C4-2B (cell line): ENCODE results near the gene KHDC1.
"Not testable (repeated sequence)": the region's sequence is repeated elsewhere in the genome, so short reads cannot be mapped to it uniquely, and the experiment has no call there.

Source experiments
- H3K27ac ChIP-seq: fragments of 450-650 bp; 2 replicates; pipeline ENCODE4 v1.5.1; 2017
- ZFX ChIP-seq: fragments of 450-650 bp; IDR thresholded peaks from 2 replicates; pipeline ENCODE4 v1.6.1; 2017
- TF ChIP-seq, protein P1 (sequence below): fragments of 450-650 bp; conservative IDR thresholded peaks from 2 replicates; pipeline ENCODE4 v1.5.1; 2017; ENCODE audit warnings: mild to moderate bottlenecking

Gene KHDC1

DNA sequence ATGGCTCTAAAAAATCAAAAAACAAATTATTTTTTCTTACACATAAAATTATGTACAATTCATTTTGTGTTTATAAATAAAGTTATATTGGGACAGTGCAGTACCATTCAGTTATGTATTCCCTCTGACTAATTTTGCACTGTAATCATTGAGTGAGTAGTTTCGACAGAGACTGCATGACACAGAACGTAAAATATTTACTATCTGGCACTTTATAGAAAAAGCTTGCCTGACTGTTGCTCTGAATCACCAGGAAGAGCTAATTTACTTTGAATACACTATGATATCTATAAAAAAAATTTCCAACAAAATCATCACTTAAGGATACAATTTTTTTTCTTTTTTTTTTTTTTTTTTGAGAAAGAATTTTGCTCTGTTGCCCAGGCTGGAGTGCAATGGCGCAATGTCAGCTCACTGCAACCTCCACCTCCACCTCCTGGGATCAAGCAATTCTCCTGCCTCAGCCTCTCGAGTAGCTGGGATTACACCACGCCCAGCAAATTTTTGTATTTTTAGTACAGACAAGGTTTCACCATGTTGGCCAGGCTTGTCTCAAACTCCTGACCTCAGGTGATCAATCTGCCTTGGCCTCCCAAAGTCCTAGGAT, 26.7 kb downstream of the KHDC1 start:
- TF ChIP-seq ZFX, result no peak
- TF ChIP-seq, protein P1, sequence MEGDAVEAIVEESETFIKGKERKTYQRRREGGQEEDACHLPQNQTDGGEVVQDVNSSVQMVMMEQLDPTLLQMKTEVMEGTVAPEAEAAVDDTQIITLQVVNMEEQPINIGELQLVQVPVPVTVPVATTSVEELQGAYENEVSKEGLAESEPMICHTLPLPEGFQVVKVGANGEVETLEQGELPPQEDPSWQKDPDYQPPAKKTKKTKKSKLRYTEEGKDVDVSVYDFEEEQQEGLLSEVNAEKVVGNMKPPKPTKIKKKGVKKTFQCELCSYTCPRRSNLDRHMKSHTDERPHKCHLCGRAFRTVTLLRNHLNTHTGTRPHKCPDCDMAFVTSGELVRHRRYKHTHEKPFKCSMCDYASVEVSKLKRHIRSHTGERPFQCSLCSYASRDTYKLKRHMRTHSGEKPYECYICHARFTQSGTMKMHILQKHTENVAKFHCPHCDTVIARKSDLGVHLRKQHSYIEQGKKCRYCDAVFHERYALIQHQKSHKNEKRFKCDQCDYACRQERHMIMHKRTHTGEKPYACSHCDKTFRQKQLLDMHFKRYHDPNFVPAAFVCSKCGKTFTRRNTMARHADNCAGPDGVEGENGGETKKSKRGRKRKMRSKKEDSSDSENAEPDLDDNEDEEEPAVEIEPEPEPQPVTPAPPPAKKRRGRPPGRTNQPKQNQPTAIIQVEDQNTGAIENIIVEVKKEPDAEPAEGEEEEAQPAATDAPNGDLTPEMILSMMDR, result no peak
- no peak overlapping the region for H3K27ac ChIP-seq

- TF ChIP-seq, protein P1, result no peak
- TF ChIP-seq ZFX, result no peak
- no peak overlapping the region for H3K27ac ChIP-seq
These were observed 28.3 kb downstream of the KHDC1 start for GRCh38 chr6:73234733-73235132.

DNA sequence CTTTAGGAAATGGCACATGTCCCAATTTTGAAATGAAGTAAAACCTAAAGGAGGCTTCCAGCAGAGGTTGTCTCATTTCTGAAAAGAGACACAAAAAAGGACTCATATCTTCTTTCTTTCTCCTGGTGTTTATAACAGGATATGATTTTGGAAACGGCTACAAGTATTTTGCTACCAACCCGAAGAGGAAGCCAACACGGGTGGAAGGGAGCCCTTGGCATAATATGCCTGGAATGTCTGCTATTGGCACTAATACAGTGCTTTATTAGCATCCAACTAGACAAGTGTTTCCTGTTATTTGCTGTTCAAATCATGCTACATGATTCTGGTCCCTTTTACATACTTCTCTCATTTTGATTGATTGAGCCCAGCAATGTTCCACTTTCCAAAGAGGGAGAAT, 29.0 kb downstream of the KHDC1 start:
- not testable (repeated sequence) for H3K27ac ChIP-seq

DNA sequence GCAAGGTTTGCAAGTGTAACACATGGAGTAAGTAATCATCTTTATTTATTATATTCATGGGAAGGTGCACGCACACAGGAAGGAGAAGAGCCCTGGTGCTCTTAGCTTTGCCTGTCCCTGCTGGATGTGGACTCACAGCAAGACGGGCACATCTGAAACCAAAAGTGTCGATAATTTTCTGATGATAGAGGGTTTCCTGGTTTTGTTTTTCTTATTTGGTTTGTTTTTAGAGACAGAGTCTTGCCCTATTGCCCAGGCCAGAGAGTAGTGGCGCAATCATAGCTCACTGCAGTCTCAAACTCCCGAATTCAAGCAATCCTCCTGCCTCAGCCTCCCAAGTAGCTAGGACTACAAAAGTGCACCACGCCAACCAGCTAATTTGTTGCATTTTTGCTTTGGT, 29.9 kb downstream of the KHDC1 start:
- H3K27ac ChIP-seq, result no peak overlapping the region
- TF ChIP-seq, protein P1, result no peak
- TF ChIP-seq ZFX, result no peak

- no peak for TF ChIP-seq ZFX
- TF ChIP-seq, protein P1, result no peak
- no peak overlapping the region for H3K27ac ChIP-seq
These were observed 31.0 kb downstream of the KHDC1 start for GRCh38 chr6:73231986-73232391.

DNA sequence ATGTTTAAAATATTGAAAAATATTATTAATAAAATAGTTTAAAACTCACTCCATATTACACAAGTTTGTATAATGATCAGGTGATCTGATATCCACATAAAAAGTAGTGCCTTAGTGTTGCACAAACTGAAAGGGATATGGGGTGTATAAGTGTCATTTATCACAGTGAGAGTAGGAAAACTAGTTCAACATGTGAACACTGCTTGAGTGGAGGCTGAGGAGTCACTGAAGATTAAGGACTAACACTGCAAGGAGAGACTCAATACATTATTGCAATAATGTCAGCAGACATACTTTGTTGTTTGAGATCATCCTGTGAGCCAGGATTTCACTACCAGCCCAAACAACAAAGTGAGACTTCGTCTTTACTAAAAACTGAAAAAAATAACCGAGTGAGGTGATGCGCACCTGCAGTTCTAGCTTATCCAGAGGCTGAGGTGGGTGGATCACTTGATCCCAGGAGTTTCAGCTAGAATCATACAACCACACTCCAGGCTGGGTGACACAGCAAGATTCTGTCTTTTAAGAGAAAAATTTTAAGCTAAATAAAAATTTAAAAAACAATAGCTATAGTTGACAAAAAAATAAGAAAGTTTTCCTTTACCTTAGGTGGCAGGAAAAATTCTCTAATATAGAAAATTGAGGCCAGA, 35.3 kb downstream of the KHDC1 start:
- TF ChIP-seq, protein P1, result no peak
- no peak for TF ChIP-seq ZFX
- no peak overlapping the region for H3K27ac ChIP-seq

GRCh38 chr6:73225396-73225795, 37.6 kb downstream of the KHDC1 start, which contains the start of gene KHDC1L:
Gene KHDC1L, minus strand, starts transcription at chr6:73225496. Its CDS starts 88 bp downstream, at chr6:73225408.
- no peak within 1 kb of the TSS for H3K27ac ChIP-seq
- TF ChIP-seq, protein P1, result no peak
- no peak for TF ChIP-seq ZFX

DNA sequence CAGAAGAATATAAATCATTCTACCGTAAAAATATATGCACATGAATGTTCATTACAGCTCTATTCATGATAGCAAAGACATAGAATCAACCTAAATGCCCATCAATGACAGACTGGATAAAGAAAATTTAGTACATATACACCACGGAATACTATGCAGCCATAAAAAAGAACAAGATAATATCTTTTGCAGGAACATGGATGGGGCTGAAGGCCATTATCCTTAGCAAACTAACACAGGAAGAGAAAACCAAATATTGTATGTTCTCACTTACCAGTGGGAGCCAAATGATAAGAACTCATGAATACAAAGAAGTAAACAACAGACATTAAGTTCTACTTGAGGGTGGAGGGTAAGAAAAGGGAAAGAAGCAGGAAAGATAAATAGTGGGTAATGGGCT, 46.1 kb downstream of the KHDC1 start:
- TF ChIP-seq, protein P1, result no peak
- TF ChIP-seq ZFX, result no peak
- H3K27ac ChIP-seq, result no peak overlapping the region
